ENCODE measurements around the gene FBXL16. TPM values are rescaled to one million over a fixed set of nuclear protein-coding genes. Genes with fewer than 3 reads are reported as not detected.
"Not testable (repeated sequence)": the region's sequence is repeated elsewhere in the genome, so short reads cannot be mapped to it uniquely, and the experiment has no call there.

Gene FBXL16
- total RNA-seq, 1 donor from 2014 or later: under 0.01 TPM

DNA sequence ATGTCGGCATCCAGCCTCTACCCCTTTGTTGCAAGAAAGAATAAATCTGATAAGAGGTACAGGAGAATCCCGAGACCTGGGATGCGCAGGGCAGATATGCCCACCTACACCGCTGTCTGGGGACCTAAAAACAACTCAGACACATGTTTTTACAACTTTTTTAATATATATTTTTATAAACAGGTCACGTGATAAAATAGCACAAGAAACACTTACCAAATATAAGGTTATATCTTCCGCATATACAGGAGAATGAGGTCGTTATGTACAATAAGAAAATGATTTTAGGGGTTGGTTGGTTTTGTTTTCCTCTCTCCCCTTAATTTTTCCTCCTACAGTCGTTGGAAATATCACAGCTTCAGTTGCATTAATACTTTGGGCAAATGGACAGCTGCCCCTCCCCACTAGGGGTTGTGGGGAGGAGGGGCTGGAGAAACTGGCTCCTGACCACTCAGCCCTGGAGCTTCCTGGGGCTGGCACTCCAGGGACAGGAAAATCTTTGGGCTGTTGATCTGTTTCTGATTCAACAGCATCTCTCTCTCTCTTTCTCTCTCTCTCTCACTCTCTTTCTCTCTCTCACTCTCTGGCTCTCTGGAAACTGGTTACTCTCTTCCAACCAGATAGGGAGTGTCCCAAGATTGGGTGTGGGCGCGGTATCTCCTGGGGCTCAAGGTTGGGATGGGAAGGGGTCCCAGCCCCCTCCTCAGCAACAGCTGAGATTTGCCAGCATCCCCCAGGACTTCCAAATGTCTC is 13.1 kb downstream of the FBXL16 start:
- DNase-seq (ENCODE audit: low read depth in 2 of 2): no peak

GRCh38 chr16:691242-691641 is 14.4 kb downstream of the FBXL16 start:
- DNase-seq (ENCODE audit: low read depth in 2 of 2): not testable (repeated sequence)

- DNase-seq (ENCODE audit: low read depth in 2 of 2): no peak
Observed at GRCh38 chr16:689175-689897, 16.3 kb downstream of the FBXL16 start.

DNA sequence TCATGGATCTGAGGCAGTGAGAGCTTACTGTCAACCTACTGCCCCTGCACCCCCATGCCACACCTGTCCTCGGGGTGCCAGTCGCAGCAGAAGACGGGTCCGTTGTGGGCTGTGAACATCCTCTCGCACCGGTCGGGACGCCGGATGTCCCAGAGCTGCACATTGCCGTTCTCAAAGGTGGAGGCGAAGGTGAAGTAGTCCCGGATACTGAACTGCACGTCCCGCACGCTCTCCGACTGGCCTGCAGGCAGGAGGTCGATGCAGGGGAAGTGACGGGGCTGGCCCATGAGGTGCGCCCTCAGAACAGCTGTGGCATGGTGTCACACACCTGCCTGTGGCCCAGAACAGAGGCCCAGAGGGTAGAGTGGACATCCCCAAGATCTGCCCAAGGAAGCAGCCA is 18.1 kb downstream of the FBXL16 start:
- no peak for DNase-seq (ENCODE audit: low read depth in 2 of 2)

- DNase-seq (ENCODE audit: low read depth in 2 of 2): no peak
Observed at GRCh38 chr16:686459-687260, 18.9 kb downstream of the FBXL16 start.

GRCh38 chr16:685967-686366 is 19.6 kb downstream of the FBXL16 start:
- DNase-seq (ENCODE audit: low read depth in 2 of 2): peak; percentile 58 to 70

DNA sequence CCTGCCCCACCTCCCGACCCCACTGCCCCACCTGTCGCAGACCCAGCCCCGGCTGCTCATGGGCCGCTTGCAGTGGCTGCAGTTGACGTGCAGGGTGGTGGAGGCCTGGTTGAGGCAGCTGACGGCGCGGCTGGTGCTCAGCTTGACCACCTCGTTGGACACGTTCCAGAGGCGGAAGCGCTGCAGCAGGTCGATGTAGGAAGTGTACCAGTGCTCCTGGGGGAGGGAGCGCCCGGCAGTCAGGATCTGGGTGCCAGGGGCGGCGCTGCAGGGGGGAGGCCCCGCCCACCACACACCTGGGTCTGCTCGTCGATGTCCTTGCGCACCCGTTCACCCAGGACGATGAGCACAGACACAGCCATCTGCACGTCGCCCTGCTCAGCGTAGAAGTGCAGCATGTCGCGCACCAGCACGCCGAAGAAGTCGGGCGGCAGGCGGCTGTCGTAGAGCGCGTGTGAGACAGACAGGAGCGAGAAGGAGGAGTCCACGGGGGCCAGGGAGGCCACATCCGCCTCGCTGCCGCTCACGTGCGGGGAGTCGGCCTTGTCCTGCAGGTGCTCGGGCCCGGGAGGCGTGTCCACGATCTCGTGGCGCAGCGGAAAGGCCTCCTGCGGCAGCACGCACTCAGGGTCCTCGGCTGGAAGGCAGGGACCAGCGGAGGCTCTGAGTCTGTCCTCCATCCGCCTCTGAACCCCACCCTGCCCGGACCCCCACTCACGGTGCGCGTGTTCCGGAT is 20.5 kb downstream of the FBXL16 start:
- DNase-seq (ENCODE audit: low read depth in 2 of 2): no peak

GRCh38 chr16:684071-684794 is 21.4 kb downstream of the FBXL16 start, which contains the start of gene JMJD8:
TSS of gene JMJD8 (minus strand) at chr16:684334. CDS start at chr16:684319, 15 bp downstream.
- peak; percentile 87 to 93 for DNase-seq (ENCODE audit: low read depth in 2 of 2)

- peak in 1 of 2 donors; percentile 20 for DNase-seq (ENCODE audit: low read depth in 2 of 2)
Observed at GRCh38 chr16:683396-684070, 22.1 kb downstream of the FBXL16 start.

GRCh38 chr16:682493-683395 is 22.9 kb downstream of the FBXL16 start:
- DNase-seq (ENCODE audit: low read depth in 2 of 2): no peak

GRCh38 chr16:681746-682427 is 23.7 kb downstream of the FBXL16 start:
- no peak for DNase-seq (ENCODE audit: low read depth in 2 of 2)

GRCh38 chr16:680967-681745 is 24.4 kb downstream of the FBXL16 start:
- DNase-seq (ENCODE audit: low read depth in 2 of 2): peak; percentile 43 to 45

- no peak for DNase-seq (ENCODE audit: low read depth in 2 of 2)
Observed at GRCh38 chr16:680625-680945, 25.0 kb downstream of the FBXL16 start.

GRCh38 chr16:679814-680624 is 25.6 kb downstream of the FBXL16 start, which contains the start of gene STUB1:
TSS of gene STUB1 (plus strand) at chr16:680410. CDS start at chr16:680526, 116 bp downstream.
- peak; percentile 90 to 95 for DNase-seq (ENCODE audit: low read depth in 2 of 2)

GRCh38 chr16:678858-679813 is 26.5 kb downstream of the FBXL16 start:
- peak; percentile 49 to 77 for DNase-seq (ENCODE audit: low read depth in 2 of 2)

Measured in lung microvascular endothelial cell (primary cell).